Stimulated activated CD4-positive, alpha-beta T cell treated with anti-CD3 and anti-CD28 coated beads, Interleukin-12 subunit alpha, Interleukin-12 subunit beta, amount 100 ng/mL, for 24 hours (primary cell): ENCODE results near the gene REEP3.
A peak's percentile ranks its signal among the peaks of the same experiment; 100 is the strongest.
"Not testable (repeated sequence)": the region's sequence is repeated elsewhere in the genome, so short reads cannot be mapped to it uniquely, and the experiment has no call there.

Experiments used
- DNase-seq, 2 experiments: peaks; one replicate each; pipeline ENCODE4 v3.0.0-alpha.2; 2020; ENCODE audit warnings: low read depth in 2 of 2

REEP3 gene

GRCh38 chr10:63520500-63521415, at the start of gene REEP3:
TSS of gene REEP3 (plus strand) at chr10:63521401. CDS start at chr10:63521546, 145 bp downstream.
- peak; percentile 10 to 31 for DNase-seq

GRCh38 chr10:63474488-63474887, 46.7 kb upstream of the REEP3 start:
- DNase-seq: no peak

GRCh38 chr10:63477927-63478326, 43.3 kb upstream of the REEP3 start:
- no peak for DNase-seq

- no peak for DNase-seq
These were observed 42.6 kb upstream of the REEP3 start for GRCh38 chr10:63478564-63478963.

GRCh38 chr10:63480237-63480636, 41.0 kb upstream of the REEP3 start:
- DNase-seq: no peak

GRCh38 chr10:63481815-63482421, 39.3 kb upstream of the REEP3 start:
- DNase-seq: no peak

GRCh38 chr10:63483983-63484382, 37.2 kb upstream of the REEP3 start:
- no peak for DNase-seq

- DNase-seq: no peak
These were observed 33.2 kb upstream of the REEP3 start for GRCh38 chr10:63487990-63488389.

GRCh38 chr10:63489838-63490237, 31.4 kb upstream of the REEP3 start:
- DNase-seq: no peak

- no peak for DNase-seq
These were observed 29.4 kb upstream of the REEP3 start for GRCh38 chr10:63491588-63492316.

- DNase-seq: not testable (repeated sequence)
These were observed 28.9 kb upstream of the REEP3 start for GRCh38 chr10:63492317-63492690.

GRCh38 chr10:63493004-63493403, 28.2 kb upstream of the REEP3 start:
- DNase-seq: no peak

- no peak for DNase-seq
These were observed 26.2 kb upstream of the REEP3 start for GRCh38 chr10:63494951-63495350.

- no peak for DNase-seq
These were observed 24.6 kb upstream of the REEP3 start for GRCh38 chr10:63496561-63496960.

- DNase-seq: no peak
These were observed 23.9 kb upstream of the REEP3 start for GRCh38 chr10:63497321-63497720.

GRCh38 chr10:63498665-63499064, 22.5 kb upstream of the REEP3 start:
- no peak for DNase-seq

GRCh38 chr10:63500551-63500950, 20.6 kb upstream of the REEP3 start:
- not testable (repeated sequence) for DNase-seq

GRCh38 chr10:63501954-63502353, 19.2 kb upstream of the REEP3 start:
- no peak for DNase-seq

GRCh38 chr10:63502832-63503231, 18.4 kb upstream of the REEP3 start:
- no peak for DNase-seq

GRCh38 chr10:63503395-63503794, 17.8 kb upstream of the REEP3 start:
- no peak for DNase-seq

- DNase-seq: no peak
These were observed 16.9 kb upstream of the REEP3 start for GRCh38 chr10:63504145-63504881.

GRCh38 chr10:63505562-63505961, 15.6 kb upstream of the REEP3 start:
- DNase-seq: no peak
